DND-41 (cell line): ENCODE results near the gene CFAP70.

Experiments used
- ATAC-seq: fragments of 200-7000 bp; cut with Tn5 transposase; 3 replicates; pipeline ENCODE4 v1.9.1; 2021; ENCODE audit warnings: low read depth; ENCODE audit not compliant: insufficient read depth
- DNase-seq: peaks from one replicate; pipeline ENCODE4 v3.0.0-alpha.2; 2020
- H2AFZ ChIP-seq: 2 replicates; pipeline ENCODE4 v1.6.0; 2012; ENCODE audit warnings: low read depth, low read length
- H3K27ac ChIP-seq: 2 replicates; pipeline ENCODE4 v1.5.1; 2012; ENCODE audit warnings: low read length, inconsistent platforms
- H3K27me3 ChIP-seq: fragments of 200-600 bp; sonication (generic); 2 replicates; pipeline ENCODE4 v1.6.0; 2012; ENCODE audit warnings: low read length, mild to moderate bottlenecking, inconsistent platforms; ENCODE audit not compliant: insufficient read depth, poor library complexity
- H3K36me3 ChIP-seq: 2 replicates; pipeline ENCODE4 v1.5.1; 2012; ENCODE audit warnings: low read length, inconsistent platforms; ENCODE audit not compliant: insufficient read depth
- H3K4me1 ChIP-seq: 2 replicates; pipeline ENCODE4 v1.5.1; 2012; ENCODE audit warnings: mild to moderate bottlenecking, low read length; ENCODE audit not compliant: insufficient read depth
- H3K4me2 ChIP-seq: 2 replicates; pipeline ENCODE4 v1.6.0; 2012; ENCODE audit warnings: mild to moderate bottlenecking, moderate library complexity, low read length, inconsistent platforms; ENCODE audit not compliant: insufficient read depth
- H3K4me3 ChIP-seq, 2 experiments: fragments of 200-600 bp in 1 of 2; shearing (Covaris generic) in 1 of 2; 2 replicates each; pipeline ENCODE4 v1.5.1; 2012 to 2016; ENCODE audit warnings: inconsistent platforms in 2 of 2, low read length in 2 of 2, mild to moderate bottlenecking in 2 of 2, low read depth in 1 of 2, moderate library complexity in 1 of 2
- H3K79me2 ChIP-seq: 2 replicates; pipeline ENCODE4 v1.6.0; 2012; ENCODE audit warnings: low read length, inconsistent platforms; ENCODE audit not compliant: insufficient read depth
- H3K9ac ChIP-seq: 2 replicates; pipeline ENCODE4 v1.6.0; 2012; ENCODE audit warnings: low read depth, mild to moderate bottlenecking, inconsistent platforms, low read length, moderate library complexity
- H3K9me3 ChIP-seq: 2 replicates; pipeline ENCODE4 v1.5.1; 2012; ENCODE audit warnings: low read length, moderate library complexity, mild to moderate bottlenecking, inconsistent platforms; ENCODE audit not compliant: insufficient read depth, severe bottlenecking
- H4K20me1 ChIP-seq: 2 replicates; pipeline ENCODE4 v1.6.0; 2012; ENCODE audit warnings: low read length; ENCODE audit not compliant: insufficient read depth
- EZH2 ChIP-seq: IDR thresholded peaks from 3 replicates; pipeline ENCODE4 v1.6.1; 2012; ENCODE audit warnings: borderline replicate concordance, low read depth, mild to moderate bottlenecking, moderate library complexity, low read length, inconsistent platforms; ENCODE audit not compliant: severe bottlenecking
- TF ChIP-seq, protein P1 (sequence below): IDR thresholded peaks from 2 replicates; pipeline ENCODE4 v1.5.1; 2012; ENCODE audit warnings: borderline replicate concordance, low read length, moderate library complexity, mild to moderate bottlenecking; ENCODE audit not compliant: poor library complexity, severe bottlenecking; ENCODE audit errors: extremely low read depth

CFAP70 gene

DNA sequence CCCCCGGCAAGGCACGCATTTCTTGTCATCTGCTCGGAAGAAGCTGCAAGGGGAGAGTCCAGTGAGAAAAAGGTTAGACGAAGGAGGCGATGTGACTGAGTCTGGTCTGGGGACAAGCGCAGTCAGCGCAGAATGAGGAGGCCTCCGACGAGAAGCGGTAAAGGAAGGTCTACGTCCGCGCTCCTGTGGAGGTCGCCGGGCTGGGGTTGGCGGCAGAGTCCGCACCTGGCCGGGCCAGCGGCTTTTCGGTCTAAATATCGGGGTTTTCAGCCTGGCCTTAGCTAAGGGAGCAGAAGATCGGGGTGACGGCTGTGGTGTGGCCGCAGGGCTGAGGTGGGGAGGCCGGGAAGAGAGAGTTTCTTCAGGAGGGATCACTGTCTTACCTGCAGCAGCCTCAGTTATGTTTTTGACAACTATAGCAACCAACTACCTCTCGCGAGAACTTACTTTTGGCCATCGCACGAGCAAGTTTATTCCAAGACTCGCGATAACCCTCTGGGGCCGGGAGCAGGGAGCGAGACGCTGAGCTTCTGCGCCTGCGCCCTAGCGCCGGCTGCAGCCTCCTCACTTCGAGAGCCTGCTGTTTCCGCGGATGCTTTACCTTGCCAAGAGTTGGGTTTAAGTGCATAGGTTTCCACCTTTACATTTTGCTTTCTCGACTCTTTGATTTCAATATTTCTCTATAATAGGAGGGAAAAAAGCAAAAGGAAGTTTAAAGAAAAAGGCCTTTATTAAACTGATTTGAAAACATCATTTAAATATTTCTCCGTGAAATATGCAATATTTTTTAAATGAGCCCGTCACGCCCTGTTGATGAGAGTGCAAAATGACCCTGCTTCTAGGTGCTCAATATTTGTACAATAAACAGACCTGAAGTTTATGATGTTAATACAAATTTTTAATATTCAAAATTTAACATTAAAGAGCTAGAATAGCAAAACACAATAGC lies at the start of gene CFAP70:
Gene CFAP70, minus strand, starts transcription at position 534 of the 949 bp plus-strand sequence. CDS start 4,068 bp downstream, outside the sequence.
- TF ChIP-seq, protein P1, sequence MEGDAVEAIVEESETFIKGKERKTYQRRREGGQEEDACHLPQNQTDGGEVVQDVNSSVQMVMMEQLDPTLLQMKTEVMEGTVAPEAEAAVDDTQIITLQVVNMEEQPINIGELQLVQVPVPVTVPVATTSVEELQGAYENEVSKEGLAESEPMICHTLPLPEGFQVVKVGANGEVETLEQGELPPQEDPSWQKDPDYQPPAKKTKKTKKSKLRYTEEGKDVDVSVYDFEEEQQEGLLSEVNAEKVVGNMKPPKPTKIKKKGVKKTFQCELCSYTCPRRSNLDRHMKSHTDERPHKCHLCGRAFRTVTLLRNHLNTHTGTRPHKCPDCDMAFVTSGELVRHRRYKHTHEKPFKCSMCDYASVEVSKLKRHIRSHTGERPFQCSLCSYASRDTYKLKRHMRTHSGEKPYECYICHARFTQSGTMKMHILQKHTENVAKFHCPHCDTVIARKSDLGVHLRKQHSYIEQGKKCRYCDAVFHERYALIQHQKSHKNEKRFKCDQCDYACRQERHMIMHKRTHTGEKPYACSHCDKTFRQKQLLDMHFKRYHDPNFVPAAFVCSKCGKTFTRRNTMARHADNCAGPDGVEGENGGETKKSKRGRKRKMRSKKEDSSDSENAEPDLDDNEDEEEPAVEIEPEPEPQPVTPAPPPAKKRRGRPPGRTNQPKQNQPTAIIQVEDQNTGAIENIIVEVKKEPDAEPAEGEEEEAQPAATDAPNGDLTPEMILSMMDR: no peak
- no peak for TF ChIP-seq EZH2
- H3K36me3 ChIP-seq: no peaks in the 10 kb centered on the region
- no peak within 1 kb of the TSS for H3K4me3 ChIP-seq
- no peak within 1 kb of the TSS for H3K9ac ChIP-seq
- H3K4me2 ChIP-seq: no peak within 1 kb of the TSS
- H2AFZ ChIP-seq: no peak within 1 kb of the TSS
- DNase-seq: no peak
- H4K20me1 ChIP-seq: no peaks in the 10 kb centered on the region
- H3K9me3 ChIP-seq: no peaks in the 10 kb centered on the region
- H3K4me1 ChIP-seq: no peaks in the 10 kb centered on the region
- H3K27ac ChIP-seq: no peak within 1 kb of the TSS
- H3K27me3 ChIP-seq: no peaks in the 10 kb centered on the region
- ATAC-seq: no peak
- no peaks in the 10 kb centered on the region for H3K79me2 ChIP-seq

DNA sequence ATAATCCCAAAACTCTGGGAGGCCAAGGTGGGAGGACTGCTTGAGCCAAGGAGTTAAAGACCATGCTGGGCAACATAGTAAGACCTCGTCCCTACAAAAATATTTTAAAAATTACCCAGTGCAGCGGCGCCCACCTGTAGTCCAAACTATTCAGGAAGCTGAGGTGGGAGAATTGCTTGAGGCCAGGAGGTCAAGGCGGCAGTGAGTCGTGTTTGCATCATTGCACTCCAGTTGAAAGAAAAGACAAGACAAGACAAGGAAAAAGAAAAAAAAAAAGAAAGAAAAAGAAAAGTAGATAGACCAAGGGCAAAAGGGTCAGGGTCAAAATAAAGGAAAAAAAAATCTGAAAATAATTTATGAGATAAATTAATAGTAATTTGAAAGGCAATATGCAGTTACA lies 49.4 kb upstream of the CFAP70 start:
- no peak for ATAC-seq
- no peaks in the 10 kb centered on the region for H3K27me3 ChIP-seq

DNA sequence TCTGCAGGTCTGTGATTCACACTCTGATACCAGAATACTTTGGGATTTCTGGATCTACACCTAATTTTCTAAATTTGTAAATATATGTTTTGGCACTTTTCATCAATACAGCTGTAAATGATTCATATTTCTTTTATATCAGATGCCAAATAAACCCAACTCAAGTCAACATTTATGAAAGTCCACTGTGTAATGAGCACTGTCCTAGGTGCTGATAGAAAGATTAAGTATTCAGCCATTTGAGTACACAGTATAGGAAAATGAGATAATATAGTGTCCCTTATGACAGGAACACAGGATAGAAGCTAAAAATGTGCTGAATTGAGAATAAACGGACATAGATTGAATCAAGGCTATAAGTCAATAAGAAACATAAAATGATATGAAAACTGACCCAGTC lies 48.8 kb upstream of the CFAP70 start:
- Histone ChIP-seq H3K27me3 (no peaks in the 10 kb centered on the region), H3K4me3 (no peak overlapping the region), H3K79me2 (peaks cover 93% of the 10 kb centered on the region), H3K4me1 (peaks cover 4% of the 10 kb centered on the region), H3K27ac (no peak overlapping the region), H4K20me1 (peaks cover 15% of the 10 kb centered on the region), H3K9ac (no peak overlapping the region), H3K36me3 (peaks cover 4% of the 10 kb centered on the region; the same call in 1 of the 2 replicates), H3K9me3 (no peaks in the 10 kb centered on the region), H3K4me2 (no peak overlapping the region), H2AFZ (no peak overlapping the region)
- DNase-seq (no peak), ATAC-seq (no peak)
- TF ChIP-seq EZH2: no peak
- TF ChIP-seq, protein P1: no peak

More for the DNA sequence above, 49.4 kb upstream of the CFAP70 start:
- Histone ChIP-seq H3K4me1 (peaks cover 10% of the 10 kb centered on the region), H3K4me3 (no peak overlapping the region), H3K4me2 (no peak overlapping the region), H3K9me3 (no peaks in the 10 kb centered on the region), H4K20me1 (peaks cover 13% of the 10 kb centered on the region), H3K79me2 (peaks cover 93% of the 10 kb centered on the region), H3K27ac (no peak overlapping the region), H2AFZ (no peak overlapping the region), H3K9ac (no peak overlapping the region), H3K36me3 (peaks cover 4% of the 10 kb centered on the region; the same call in 1 of the 2 replicates)
- TF ChIP-seq, protein P1: no peak
- TF ChIP-seq EZH2: no peak
- DNase-seq: no peak
